ENCODE data around the gene GPS1.

The GPS1 gene

DNA sequence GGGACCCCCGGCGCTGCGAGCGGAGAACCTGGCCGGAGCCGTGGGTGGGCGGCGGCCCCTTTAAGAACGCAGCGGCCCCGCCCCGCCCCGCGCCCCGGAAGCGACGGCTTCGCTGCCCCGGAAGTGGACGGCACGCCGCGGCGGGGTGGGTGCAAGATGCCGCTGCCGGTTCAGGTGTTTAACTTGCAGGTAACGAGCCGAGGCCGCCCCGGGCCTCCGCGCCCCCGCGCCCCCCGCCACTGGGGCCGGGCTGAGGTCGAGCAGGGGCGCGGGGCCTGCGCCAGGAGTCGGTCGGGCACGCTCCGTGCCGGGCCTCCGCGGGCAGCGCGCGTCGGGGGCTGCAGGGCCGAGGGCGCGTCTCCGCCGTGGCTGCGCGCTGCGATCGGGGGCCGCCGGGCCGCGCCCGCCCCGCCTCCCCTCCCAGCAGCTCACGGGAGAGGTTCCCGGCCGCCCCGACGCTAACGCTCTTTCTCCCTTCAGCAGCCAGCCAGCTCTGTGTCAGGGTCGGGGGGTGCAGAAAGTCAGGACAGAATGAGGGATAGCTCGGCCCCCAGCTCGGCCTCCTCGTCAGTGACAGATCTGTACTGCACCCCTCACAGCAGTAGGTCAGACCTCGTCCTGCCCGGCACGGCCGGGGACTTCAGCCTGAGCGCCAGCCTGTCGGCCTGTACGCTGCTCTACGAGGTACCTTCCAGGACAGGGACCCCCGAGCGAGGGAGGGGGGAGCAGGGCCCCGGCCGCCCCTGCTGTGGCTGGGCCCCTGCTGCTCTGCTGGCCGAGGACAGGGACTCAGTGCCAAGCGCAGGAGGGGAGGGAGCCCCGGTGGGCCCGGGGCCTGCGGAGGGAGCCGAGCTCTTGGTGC is at the start of gene GPS1, which contains the start of gene RFNG:
GPS1 (plus strand) TSS at position 123 of the 862 bp plus-strand sequence; CDS start at position 157, 34 bp downstream.
RFNG (minus strand) TSS at position 36 of the 862 bp plus-strand sequence. CDS start 45 bp downstream, outside the sequence.
- DNase-seq = peak; percentile 70

- DNase-seq = no peak
Measured at GRCh38 chr17:82003411-82004381, 48.0 kb upstream of the GPS1 start.

GRCh38 chr17:82004517-82005455 is 46.9 kb upstream of the GPS1 start:
- DNase-seq = no peak

DNA sequence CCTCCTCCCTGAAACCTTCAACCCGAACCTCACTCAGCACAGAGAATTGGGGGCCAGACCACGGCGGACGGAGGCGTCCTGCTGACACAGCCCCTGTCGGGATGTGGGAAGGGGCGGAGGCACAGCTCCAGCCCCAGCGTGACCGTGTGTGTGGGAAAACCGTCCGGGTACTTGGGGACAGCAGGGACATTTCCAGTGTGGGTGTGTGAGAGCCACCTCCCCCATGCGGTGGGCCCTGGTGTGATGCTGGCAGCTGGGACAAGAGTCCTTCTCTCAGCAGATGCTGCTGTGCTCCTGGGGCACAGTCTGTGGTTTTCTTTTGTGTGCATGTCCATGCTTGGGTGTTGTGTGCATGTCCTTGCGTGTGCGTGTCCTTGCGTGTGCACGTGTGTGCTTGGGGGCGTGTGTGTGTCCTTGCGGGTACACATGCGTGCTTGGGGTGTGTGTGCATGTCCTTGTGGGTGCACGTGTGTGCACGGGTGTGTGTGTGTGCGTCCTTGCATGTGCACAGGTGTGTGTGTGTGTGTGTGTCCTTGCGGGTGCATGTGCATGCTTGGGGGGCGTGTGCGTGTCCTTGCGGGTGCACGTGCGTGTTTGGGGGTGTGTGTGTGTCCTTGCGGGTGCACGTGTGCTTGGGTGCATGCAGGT is 45.9 kb upstream of the GPS1 start:
- DNase-seq = no peak

- DNase-seq = no peak
Measured at GRCh38 chr17:82006468-82007227, 45.0 kb upstream of the GPS1 start.

- DNase-seq = no peak
Measured at GRCh38 chr17:82007228-82007494, 44.5 kb upstream of the GPS1 start.

DNA sequence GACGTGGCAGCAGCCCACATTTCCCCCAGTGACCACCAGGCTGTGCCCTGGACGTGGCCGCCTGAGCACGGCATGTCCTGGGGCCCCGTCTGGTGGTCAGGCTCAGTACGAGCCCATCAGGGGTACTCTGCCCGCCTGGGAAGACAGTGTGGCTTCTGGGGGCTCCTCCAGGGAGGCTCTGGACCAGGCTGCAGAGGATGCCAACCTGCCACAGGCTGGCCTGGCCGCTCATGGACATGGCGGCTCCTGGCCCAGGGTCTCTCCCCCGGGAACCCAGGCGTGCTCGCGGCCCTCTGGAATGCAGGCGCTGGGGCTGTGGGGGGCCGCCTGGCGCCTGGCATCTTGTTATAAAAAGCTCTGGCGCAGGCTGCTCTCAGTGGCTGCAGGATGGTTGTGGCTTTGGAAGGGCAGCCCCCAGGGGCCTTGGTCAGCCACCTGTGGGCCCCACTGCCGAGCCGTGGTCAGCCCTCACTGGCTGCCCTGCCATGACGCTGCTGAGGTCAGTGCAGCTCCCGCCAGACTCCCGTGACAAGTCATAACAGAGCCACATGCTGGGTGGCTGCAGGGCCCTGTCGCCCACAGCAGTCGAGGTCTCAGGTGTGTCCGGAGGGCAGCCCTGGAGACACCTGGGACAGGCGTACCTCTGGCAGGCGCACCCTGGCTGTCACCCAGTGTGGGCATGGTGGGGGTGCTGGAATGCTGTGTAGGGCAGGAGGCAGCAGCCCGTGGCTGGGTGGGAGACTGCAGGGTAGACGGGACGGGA is 44.0 kb upstream of the GPS1 start:
- no peak for DNase-seq

DNA sequence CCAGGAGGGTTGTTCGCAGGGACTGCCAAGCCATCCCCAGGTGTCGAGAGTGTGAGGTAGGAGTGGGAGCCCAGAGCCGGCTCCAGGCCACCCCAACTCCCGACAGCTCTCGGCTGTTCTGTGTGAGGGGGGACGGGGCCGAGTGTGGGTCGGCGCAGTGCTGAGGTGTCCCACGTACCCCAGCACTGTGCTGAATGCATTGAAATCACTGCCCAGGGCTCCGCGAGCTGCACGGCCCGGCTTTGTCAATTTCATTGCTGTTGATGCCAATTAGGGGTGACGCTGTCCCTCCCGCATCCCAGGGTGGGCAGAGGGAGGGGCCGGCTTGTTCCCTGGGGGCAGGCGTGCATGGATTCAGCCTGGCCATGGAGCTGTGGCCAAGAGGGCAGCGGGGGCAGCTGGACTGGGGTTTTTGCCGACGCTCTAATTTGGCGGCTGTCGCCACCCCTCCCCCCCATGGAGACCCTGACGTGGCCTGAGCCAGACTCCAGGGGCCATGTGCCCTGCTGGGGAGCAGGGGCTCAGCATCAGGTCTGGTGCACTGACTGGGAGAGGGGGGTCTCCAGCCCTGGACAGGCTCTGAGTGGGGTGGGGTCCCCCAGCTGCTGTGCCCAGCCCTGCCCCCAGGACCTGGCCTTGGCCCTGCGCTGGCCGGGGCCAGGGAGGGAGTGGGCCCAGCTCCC is 43.3 kb upstream of the GPS1 start:
- DNase-seq = no peak

GRCh38 chr17:82008941-82009405 is 42.7 kb upstream of the GPS1 start:
- DNase-seq = no peak

DNA sequence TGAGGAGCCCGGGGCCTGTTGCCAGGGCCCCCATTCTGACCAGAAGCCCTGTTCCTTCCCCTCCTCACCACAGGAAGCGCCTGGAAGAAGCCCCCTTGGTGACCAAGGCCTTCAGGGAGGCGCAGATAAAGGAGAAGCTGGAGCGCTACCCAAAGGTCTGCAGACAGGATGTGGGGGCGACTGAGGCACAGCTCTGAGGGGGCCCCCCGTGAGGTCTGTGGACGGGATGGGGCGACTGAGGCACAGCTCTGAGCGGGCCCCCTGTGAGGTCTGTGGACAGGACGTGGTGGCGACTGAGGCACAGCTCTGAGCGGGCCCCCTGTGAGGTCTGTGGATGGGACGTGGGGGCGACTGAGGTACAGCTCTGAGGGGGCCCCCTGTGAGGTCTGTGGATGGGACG is 42.3 kb upstream of the GPS1 start:
- no peak for DNase-seq

GRCh38 chr17:82010575-82011525 is 40.8 kb upstream of the GPS1 start:
- no peak for DNase-seq

DNA sequence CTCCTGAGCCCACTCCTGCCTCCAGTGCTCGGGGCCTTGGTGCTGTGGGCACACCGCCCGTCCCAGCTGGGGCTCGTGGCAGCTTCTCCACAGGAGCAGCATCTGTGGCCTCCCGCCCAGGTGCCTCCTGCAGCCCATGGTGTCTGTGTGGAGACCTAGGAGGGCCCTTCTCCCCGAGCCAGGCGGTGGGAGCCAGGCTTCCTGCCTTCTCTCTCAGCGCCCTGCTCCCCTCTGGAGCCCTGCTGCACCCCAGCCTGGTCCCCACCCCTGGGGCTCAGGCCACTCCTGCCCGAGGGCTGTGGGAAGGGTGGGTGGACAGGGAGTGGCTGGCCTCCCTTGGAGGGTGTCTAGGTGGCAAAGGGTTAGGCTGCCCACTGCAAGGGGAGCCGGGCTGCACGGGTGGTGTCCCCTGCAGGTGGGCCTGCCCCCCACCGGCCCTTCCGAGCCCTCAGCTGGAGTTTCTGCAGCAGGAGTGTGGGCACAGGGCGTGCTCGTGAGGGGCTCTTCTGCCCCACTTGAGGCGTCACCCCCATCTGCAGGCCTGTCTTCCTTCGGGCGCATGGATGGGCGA is 40.0 kb upstream of the GPS1 start:
- no peak for DNase-seq

- DNase-seq = no peak
Measured at GRCh38 chr17:82012261-82012639, 39.4 kb upstream of the GPS1 start.

DNA sequence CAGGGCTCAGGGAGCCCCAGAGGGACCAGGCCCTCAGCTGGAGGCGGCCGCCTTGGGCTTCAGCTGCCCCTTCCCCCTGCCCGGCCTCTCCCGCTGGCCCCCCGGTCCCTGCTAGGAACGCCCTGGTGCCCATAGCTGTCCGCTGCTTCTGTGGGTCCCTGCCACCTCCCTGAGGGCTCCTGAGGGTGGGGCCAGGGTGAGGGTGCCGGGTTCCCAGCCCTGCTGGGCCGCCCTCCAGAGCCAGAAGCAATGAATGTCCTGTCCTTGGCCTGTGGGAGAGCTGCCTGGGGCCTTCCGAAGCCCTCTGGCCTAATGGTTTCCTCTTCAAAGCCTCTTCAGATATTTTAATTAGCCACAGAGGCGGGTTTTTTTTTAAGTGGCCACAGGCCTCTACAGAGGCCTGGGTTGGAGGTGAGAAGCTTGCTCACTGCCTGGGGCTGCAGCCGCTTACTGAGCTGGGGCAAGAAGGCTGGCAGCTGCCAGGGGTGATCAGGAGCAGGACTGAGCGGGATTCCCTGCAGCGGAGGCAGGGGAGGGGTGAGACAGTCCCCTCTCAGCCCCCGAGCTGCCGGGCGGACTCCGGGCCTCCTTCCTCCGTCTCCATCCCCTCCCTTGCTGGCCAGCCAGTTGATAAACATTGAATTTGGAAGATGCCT is 38.9 kb upstream of the GPS1 start:
- DNase-seq = no peak

- no peak for DNase-seq
Measured at GRCh38 chr17:82013341-82013740, 38.4 kb upstream of the GPS1 start.

- DNase-seq = no peak
Measured at GRCh38 chr17:82013772-82014321, 37.9 kb upstream of the GPS1 start.

DNA sequence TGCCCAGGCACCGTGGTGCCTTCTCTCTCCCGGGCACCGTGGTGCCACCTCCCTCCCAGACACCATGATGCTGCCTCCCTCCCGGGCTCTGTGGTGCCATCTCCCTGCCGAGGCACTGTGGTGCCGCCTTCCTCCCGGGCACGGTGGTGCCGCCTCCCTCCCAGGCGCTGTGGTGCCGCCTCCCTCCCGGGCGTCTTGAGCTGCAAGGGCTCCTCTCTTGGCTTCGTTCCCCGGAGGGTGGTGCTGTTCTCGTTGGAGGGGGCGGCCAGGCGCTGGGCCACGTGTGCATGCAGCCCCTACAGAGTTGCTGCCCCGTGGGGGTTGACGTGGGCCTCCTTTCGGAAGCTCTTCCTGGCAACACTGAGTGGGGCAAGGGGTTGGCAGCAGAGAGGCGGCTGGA is 37.3 kb upstream of the GPS1 start:
- DNase-seq = no peak

DNA sequence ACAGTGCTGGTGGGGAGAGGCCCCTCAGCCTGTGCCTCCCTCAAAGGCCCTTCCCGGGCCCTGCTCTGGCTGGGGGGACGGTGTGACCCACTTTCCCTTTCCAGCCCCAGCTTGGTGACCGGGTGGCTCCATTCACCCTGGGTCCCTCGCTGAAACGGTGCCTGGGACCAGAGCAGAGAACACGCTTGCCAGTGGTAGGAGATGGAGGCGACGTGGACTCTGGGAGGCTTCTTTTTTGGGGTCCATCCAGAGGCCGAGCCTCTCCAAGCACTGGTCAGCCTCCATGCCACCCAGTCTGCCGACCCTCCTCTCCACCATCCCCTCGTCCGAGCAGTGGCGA is 36.8 kb upstream of the GPS1 start:
- no peak for DNase-seq

All from inflammatory macrophage treated with lipopolysaccharide for 4 hours (primary cell).